Right lobe of liver (tissue), 4 donors: ENCODE data around the gene PARM1.

ENCODE experiments used
- POLR2A ChIP-seq: fragments of 450-650 bp; IDR thresholded peaks from one replicate; pipeline ENCODE4 v1.6.1; 2017; ENCODE audit warnings: antibody characterized with exemption, mild to moderate bottlenecking
- TF ChIP-seq, protein P1 (sequence below), 4 donors: fragments of 200-600 bp in 3 of 4; fragments of 450-650 bp in 1 of 4; IDR thresholded peaks; one replicate each; pipeline versions ENCODE4 v1.5.1 to v1.8.0; 2016 to 2022; ENCODE audit warnings: antibody characterized with exemption in 4 of 4, mild to moderate bottlenecking in 2 of 4
- donor health status: DM: no; HTN: no; CAD: no.
- donor health status: DM: no; HTN: no; CAD: no.
- donor health status: DM: no; HTN: yes; CAD: no.

DNA sequence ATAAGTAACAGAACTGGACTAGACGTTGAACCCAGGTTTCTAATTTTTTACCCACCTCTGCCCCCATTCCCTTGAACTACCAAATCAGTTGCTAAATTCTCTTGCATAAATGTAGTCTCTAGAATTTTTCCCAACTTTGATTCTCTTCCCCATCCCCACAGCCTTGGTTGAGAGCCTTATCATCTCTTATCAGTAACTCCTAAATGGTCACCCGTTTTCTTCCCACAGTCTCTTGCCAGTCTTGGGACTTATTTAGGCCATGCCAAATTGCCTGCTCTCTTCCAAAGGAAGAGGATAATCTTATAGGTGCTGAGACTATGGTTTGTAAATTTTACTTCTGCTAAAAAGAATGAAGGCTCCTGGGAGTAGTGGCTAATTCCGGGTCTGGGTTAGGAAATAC is 13.3 kb downstream of the PARM1 start:
- TF ChIP-seq, protein P1, sequence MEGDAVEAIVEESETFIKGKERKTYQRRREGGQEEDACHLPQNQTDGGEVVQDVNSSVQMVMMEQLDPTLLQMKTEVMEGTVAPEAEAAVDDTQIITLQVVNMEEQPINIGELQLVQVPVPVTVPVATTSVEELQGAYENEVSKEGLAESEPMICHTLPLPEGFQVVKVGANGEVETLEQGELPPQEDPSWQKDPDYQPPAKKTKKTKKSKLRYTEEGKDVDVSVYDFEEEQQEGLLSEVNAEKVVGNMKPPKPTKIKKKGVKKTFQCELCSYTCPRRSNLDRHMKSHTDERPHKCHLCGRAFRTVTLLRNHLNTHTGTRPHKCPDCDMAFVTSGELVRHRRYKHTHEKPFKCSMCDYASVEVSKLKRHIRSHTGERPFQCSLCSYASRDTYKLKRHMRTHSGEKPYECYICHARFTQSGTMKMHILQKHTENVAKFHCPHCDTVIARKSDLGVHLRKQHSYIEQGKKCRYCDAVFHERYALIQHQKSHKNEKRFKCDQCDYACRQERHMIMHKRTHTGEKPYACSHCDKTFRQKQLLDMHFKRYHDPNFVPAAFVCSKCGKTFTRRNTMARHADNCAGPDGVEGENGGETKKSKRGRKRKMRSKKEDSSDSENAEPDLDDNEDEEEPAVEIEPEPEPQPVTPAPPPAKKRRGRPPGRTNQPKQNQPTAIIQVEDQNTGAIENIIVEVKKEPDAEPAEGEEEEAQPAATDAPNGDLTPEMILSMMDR (IDR thresholded peaks at IDR 0.05), result no peak
- TF ChIP-seq POLR2A, result no peak
